GM23248 (cell line): ENCODE data around the gene HNRNPM. TPM values are rescaled to one million over a fixed set of nuclear protein-coding genes. Genes with fewer than 3 reads are reported as not detected.

Experiments used
- DNase-seq: peaks from one replicate; pipeline ENCODE4 v3.0.0-alpha.2; 2015
- H2AFZ ChIP-seq: fragments of 200-600 bp; sonication (generic); 2 replicates; pipeline ENCODE4 v1.6.1; 2016; ENCODE audit warnings: antibody characterized with exemption
- H3F3A ChIP-seq: fragments of 200-600 bp; sonication (generic); 2 replicates; pipeline ENCODE4 v1.6.1; 2016; ENCODE audit warnings: mild to moderate bottlenecking, antibody characterized with exemption, mixed run types; ENCODE audit not compliant: insufficient read depth
- H3K27ac ChIP-seq: fragments of 200-600 bp; sonication (generic); 2 replicates; pipeline ENCODE4 v1.5.1; 2016; ENCODE audit warnings: mild to moderate bottlenecking
- H3K27me3 ChIP-seq: fragments of 200-600 bp; sonication (generic); replicated peaks from 2 replicates; pipeline ENCODE4 v1.6.1; 2016; ENCODE audit warnings: mild to moderate bottlenecking; ENCODE audit not compliant: insufficient read depth
- H3K36me3 ChIP-seq: fragments of 200-600 bp; sonication (generic); 2 replicates; pipeline ENCODE4 v1.6.1; 2016; ENCODE audit warnings: low read depth, mild to moderate bottlenecking
- H3K4me1 ChIP-seq: fragments of 200-600 bp; sonication (generic); 2 replicates; pipeline ENCODE4 v1.6.1; 2016; ENCODE audit warnings: mild to moderate bottlenecking; ENCODE audit not compliant: insufficient read depth
- H3K4me2 ChIP-seq: fragments of 200-600 bp; sonication (generic); one replicate; pipeline ENCODE4 v1.6.1; 2016; ENCODE audit warnings: mild to moderate bottlenecking; ENCODE audit not compliant: unreplicated experiment
- H3K4me3 ChIP-seq: fragments of 200-600 bp; sonication (generic); 2 replicates; pipeline ENCODE4 v1.5.1; 2016; ENCODE audit warnings: mild to moderate bottlenecking
- H3K79me2 ChIP-seq: fragments of 200-600 bp; sonication (generic); 2 replicates; pipeline ENCODE4 v1.6.1; 2016; ENCODE audit warnings: mild to moderate bottlenecking; ENCODE audit not compliant: insufficient read depth
- H3K9ac ChIP-seq: fragments of 200-600 bp; sonication (generic); 2 replicates; pipeline ENCODE4 v1.6.1; 2016; ENCODE audit warnings: mild to moderate bottlenecking
- H3K9me2 ChIP-seq: fragments of 200-600 bp; sonication (generic); 2 replicates; pipeline ENCODE4 v1.6.1; 2016; ENCODE audit warnings: mixed run types, mild to moderate bottlenecking, moderate library complexity; ENCODE audit not compliant: insufficient read depth
- H3K9me3 ChIP-seq: fragments of 200-600 bp; sonication (generic); one replicate; pipeline ENCODE4 v1.6.1; 2017; ENCODE audit warnings: low read depth
- H4K20me1 ChIP-seq: fragments of 200-600 bp; sonication (generic); 2 replicates; pipeline ENCODE4 v1.6.0; 2016; ENCODE audit not compliant: insufficient read depth
- EZH2 ChIP-seq: fragments of 200-600 bp; sonication (generic); IDR thresholded peaks from 2 replicates; pipeline ENCODE4 v1.6.1; 2018; ENCODE audit warnings: antibody characterized with exemption, mild to moderate bottlenecking; ENCODE audit not compliant: insufficient read depth, poor library complexity, severe bottlenecking
- EZH2phosphoT487 ChIP-seq: fragments of 200-600 bp; sonication (generic); IDR thresholded peaks from 2 replicates; pipeline ENCODE4 v1.6.1; 2018; ENCODE audit warnings: antibody characterized with exemption, moderate library complexity, mild to moderate bottlenecking, low read depth; ENCODE audit not compliant: insufficient read depth
- WGBS, 2 experiments: methylation state at CpG; one replicate each; pipeline ENCODE4 v1.1.6; 2015 to 2017; ENCODE audit warnings: low lambda C conversion rate in 2 of 2, low coverage in 1 of 2; ENCODE audit errors: missing lambda C conversion rate in 2 of 2; 5-methylcytosine and 5-hydroxymethylcytosine counted together
- in situ Hi-C: fragments of 300-500 bp; cut with MboI; formaldehyde crosslinking; loops from 2 replicates; pipeline ENCODE4 v1.15.0; 2020
- polyA plus RNA-seq: library from polyadenylated mRNA; unstranded; fragments of >200 nt; fragmentation: Nextera tagmentation; extraction: Ambion mirVana; gene quantifications from 2 replicates; pipeline ENCODE4 v1.2.1, GENCODE V29; 2016
- total RNA-seq: library from RNA; depleted of rRNA; stranded (reverse); fragments of >200 nt; shearing (Covaris generic); gene quantifications from 2 replicates; pipeline ENCODE4 v1.2.3, GENCODE V29; 2014

The HNRNPM gene
- total and polyA plus RNA-seq, 2 experiments from 2014 or later, result 71.0 to 116 TPM

DNA sequence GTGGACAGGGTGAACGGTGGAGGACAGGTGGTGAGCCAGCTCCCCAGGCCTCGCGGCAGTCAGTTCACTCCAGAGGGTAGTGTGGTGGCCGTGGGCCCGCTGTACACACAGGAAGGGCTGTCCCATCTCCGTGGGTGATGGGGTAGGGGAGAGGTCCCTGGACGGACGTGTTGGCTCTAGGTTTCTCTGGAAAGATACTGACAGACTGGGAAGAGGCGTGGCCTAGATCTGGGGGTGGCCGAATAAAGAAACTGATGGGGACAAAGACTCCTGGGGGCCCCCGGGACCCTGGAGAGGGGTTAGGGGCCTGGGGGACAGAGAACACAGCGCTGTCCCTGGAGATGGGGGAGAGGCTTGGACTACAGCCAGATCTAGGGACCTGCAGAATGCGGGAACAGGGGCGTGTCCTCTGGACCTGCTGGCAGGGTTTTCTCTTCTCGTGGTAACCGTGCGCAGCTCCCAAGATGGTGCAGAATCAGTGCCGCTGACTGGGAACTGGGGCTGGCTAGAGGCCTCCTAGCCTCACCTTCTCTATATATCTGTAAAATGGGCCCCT is 61.7 kb downstream of the HNRNPM start:
- Histone ChIP-seq H4K20me1 (no peaks in the 10 kb centered on the region), H2AFZ (peak overlapping the region; percentile 84), H3K36me3 (no peaks in the 10 kb centered on the region), H3K9ac (peak overlapping the region; percentile 48; the same call in 1 of the 2 replicates), H3K4me1 (no peaks in the 10 kb centered on the region), H3K4me2 (peak overlapping the region; percentile 90), H3K9me2 (no peaks in the 10 kb centered on the region), H3K27me3 (no peaks in the 10 kb centered on the region), H3K79me2 (no peaks in the 10 kb centered on the region), H3K9me3 (no peaks in the 10 kb centered on the region), H3K4me3 (peak overlapping the region; percentile 77), H3K27ac (no peak overlapping the region), H3F3A (no peaks in the 10 kb centered on the region)
- in situ Hi-C loops, result no loop called here
- WGBS, 2 experiments, result 26 to 28% methylated on average over 16 to 18 of the region's 18 CpGs
- TF ChIP-seq EZH2phosphoT487 (no peak), EZH2 (no peak)
- no peak for DNase-seq

GRCh38 chr19:8510589-8511115 is 65.9 kb downstream of the HNRNPM start:
- whole genome bisulfite sequencing, 2 experiments, result 85 to 90% methylated on average over 9 to 52 of the region's 52 CpGs
- Histone ChIP-seq H3K9ac (no peak overlapping the region), H3K4me1 (peaks cover 12% of the 10 kb centered on the region), H3K27me3 (no peaks in the 10 kb centered on the region), H3K27ac (no peak overlapping the region), H3F3A (peaks cover 7% of the 10 kb centered on the region), H3K9me2 (no peaks in the 10 kb centered on the region), H3K4me2 (no peak overlapping the region), H3K36me3 (no peaks in the 10 kb centered on the region), H3K4me3 (no peak overlapping the region), H4K20me1 (no peaks in the 10 kb centered on the region), H3K9me3 (no peaks in the 10 kb centered on the region), H2AFZ (no peak overlapping the region), H3K79me2 (no peaks in the 10 kb centered on the region)
- in situ Hi-C loops, result no loop called here
- TF ChIP-seq EZH2 (no peak), EZH2phosphoT487 (no peak)
- DNase-seq, result no peak

DNA sequence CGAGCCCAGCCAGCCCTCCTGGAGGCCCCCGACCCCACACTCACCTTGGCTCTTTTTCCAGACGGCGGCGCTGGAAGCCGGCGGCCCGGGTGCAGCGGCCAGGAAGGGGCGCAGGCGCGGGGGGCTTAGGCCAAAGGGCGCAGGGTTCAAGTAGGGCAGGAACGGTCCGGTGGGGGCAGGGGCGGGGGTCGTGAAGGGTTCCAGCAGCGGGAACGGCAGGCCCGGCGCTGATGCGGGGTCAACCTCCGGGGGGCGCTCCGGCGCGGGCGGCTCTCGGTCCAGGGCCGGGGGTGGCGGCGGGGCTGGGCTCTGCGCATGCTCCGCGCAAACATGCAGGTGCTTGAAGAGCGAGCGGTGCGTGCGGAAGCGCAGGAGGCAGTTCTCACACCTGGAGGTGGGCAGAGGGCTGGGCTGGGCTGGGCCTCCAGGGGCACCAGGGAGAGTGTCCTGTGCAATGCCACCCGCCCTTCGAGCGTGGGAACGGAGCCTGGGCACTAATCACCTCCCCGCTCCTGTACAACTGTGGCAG is 66.9 kb downstream of the HNRNPM start:
- Histone ChIP-seq H3F3A (peaks cover 7% of the 10 kb centered on the region), H3K9me3 (no peaks in the 10 kb centered on the region), H3K9me2 (no peaks in the 10 kb centered on the region), H2AFZ (no peak overlapping the region), H3K4me3 (no peak overlapping the region), H3K4me1 (peaks cover 12% of the 10 kb centered on the region), H3K27me3 (no peaks in the 10 kb centered on the region), H3K36me3 (no peaks in the 10 kb centered on the region), H3K9ac (no peak overlapping the region), H4K20me1 (no peaks in the 10 kb centered on the region), H3K4me2 (no peak overlapping the region), H3K79me2 (no peaks in the 10 kb centered on the region), H3K27ac (no peak overlapping the region)
- TF ChIP-seq EZH2phosphoT487 (no peak), EZH2 (no peak)
- DNase-seq, result no peak
- in situ Hi-C loops, result no loop called here
- WGBS, 2 experiments, result 70 to 95% methylated on average over 11 to 44 of the region's 45 CpGs

- peak overlapping the region; percentile 64 for H3K4me2 ChIP-seq
- H3K36me3 ChIP-seq, result no peaks in the 10 kb centered on the region
- H3F3A ChIP-seq, result peaks cover 7% of the 10 kb centered on the region
- H3K9ac ChIP-seq, result no peak overlapping the region
- 78 to 85% methylated on average over 18 to 22 of the region's 22 CpGs for WGBS, 2 experiments
- TF ChIP-seq EZH2phosphoT487, result no peak
- TF ChIP-seq EZH2, result no peak
- no peaks in the 10 kb centered on the region for H3K79me2 ChIP-seq
- H3K4me1 ChIP-seq, result peaks cover 12% of the 10 kb centered on the region
- peak overlapping the region; percentile 79; the same call in 1 of the 2 replicates for H3K4me3 ChIP-seq
- peak; percentile 50 for DNase-seq
- H3K27me3 ChIP-seq, result no peaks in the 10 kb centered on the region
- in situ Hi-C loops, result no loop called here
- no peak overlapping the region for H2AFZ ChIP-seq
- H4K20me1 ChIP-seq, result no peaks in the 10 kb centered on the region
- H3K9me3 ChIP-seq, result no peaks in the 10 kb centered on the region
- no peaks in the 10 kb centered on the region for H3K9me2 ChIP-seq
- peak overlapping the region; percentile 90; the same call in 1 of the 2 replicates for H3K27ac ChIP-seq
Measured at GRCh38 chr19:8512115-8512967, 67.6 kb downstream of the HNRNPM start.
